ENCODE results near the gene MAPKBP1.

The MAPKBP1 gene

DNA sequence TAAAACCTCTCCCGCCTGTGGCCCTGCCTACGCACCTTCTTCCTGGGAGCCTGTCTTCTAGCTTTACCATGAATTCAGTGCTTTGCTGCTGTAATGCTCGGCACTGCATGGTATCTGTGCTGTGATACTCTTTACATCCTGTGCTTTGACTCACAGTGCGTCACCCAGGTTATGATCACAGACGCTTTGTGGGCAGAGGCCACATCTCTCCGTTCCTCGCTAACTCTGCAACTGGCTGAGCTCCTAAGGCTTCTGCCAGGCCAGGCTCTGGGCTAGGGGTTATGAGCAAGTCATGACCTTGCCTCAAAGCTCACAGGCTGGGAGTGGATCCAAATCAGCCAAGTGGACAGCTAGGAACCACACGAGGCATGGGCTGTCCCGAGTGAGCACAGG is 96.4 kb downstream of the MAPKBP1 start:
- no peak for DNase-seq

DNA sequence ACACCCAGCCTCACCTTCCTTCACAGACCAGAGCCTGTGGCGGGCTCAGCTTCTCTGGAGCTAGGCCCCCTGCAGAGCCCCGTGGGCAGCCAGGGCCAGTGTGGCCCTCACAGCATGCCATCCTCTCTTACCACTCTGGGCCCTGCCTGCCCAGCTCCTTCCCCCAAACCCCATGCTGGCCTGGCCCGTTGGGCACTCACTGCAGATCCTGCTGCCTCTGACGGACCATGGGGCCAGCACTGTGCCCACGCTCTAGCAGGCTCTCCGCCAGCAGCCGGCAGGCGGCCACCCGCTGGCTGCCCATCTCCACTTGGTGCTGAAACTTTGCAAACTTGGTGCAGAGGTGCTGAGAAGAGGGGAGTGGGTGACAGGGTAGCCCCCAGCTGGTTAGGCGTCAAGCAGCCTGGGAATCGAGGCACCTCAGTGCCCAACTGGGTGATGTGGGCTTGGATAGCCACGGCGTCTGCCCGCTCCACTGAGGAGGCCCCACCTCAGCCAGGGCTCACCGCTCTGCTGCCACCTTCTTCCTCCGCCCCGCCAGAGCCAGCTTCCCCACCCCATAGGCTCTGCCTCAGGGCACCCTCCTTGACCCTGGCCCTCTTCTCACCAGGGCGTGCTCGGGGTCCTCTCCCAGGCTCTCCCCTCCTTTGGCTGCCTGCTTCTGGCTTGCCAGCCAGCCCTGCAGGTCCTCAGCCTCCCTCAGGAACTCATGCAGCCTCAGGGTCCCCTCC is 97.1 kb downstream of the MAPKBP1 start:
- DNase-seq: no peak

DNA sequence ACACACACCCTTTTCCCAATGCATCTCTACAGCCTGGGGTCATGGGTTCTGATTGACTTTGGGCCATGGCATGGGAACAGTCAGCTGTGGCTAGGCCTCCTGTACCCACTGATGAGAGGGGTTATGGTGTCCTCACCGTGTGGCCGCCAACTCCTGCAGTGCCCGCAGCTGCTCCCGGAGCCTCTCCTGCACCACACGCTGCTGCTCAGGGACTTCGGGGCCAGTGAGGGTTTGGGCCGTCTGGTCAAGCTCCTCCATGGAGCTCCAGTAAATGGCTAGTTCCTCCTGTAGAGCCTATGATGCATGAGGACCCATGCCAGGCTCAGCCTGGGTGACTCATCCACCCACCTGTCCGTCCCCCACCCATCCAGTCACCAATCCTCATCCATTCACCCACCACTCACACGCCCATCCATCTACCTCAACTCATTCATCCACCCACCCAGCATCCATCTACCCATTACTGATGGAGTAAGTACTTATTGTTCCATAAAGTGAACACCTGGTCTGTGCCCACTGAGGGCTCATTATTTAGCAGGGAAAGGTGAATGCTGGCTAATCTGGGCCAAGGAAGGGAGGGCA is 98.0 kb downstream of the MAPKBP1 start:
- no peak for DNase-seq

DNA sequence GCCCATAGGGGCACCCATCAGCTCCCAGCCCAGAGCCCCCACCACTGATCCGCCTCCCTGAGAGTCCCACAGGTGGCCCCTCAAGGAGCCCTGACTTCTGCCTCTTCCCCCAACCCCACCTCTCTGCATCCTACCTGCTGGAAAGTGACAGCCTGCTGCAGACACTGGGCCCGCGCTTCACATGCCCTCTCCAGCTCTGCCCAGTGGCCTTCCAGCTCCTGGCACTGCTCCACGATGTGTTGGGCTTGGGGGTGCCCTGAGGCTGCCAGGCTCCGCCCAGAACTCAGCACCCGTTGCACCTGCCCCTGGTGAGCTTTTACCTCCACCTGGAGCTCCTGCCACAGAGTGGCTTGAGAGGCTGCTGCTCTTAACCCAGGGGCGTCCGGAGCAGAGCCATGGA is 99.4 kb downstream of the MAPKBP1 start:
- DNase-seq: no peak

DNA sequence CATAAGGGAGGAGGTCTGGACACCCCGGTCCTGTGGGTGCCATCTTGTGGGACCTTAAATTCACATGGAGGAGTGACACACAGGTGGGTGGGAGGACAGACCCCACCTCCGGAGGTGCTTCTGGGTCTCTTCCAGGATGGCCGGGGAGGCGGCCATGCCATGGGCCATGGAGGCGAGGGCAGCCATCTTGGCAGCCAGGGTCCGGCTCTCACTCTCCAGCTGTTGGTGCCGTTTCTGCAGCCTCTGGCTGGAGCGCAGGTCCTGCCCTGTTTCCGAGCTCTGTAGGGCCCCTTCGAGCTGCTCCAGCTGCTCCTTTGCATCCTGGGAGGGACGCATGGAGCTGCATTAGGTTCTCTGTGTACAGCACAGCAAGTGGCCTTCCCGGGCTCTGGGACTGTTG is 100.5 kb downstream of the MAPKBP1 start:
- no peak for DNase-seq

DNA sequence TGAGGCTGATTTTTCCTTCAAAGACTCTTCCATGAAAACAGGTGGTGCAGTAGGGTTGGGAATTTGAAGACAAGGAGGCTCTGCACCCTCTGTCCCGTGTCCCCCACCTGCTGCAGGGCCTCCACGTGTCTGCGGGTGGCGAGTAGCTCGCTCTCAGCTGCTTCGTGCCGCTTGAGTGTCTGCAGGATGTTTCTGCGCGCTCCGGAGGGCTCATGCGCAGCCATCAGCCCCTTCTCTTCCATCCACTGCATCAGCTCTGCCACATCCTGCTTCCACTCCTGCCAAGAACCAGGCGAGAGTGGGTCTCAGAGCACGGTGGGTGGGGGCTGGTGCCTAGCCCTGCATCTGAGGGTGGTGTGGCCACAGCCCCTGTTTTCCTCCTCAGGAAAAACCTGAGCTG is 101.7 kb downstream of the MAPKBP1 start:
- no peak for DNase-seq

DNA sequence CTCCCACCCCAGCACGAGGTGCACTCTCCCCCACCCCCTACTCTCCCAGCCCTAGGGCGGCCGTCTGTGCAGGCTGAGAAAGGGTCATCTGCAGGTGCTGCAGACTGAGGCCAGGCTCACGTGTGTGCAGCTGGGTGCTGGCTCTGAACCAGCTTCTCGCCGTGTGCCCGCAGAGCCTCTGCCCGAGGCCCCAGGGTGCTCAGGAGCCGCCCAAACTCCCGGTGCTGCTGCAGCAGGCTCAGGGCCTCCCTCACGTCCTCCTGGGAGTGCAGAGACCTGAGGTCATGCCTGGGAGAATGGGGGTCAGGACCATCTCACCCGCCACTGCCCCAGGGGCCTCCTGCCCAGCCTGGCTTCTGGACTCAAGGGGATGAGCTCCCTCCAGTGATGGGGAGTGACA is 102.4 kb downstream of the MAPKBP1 start:
- no peak for DNase-seq

Measured in inflammatory macrophage (primary cell).